Smooth muscle cell of the coronary artery (primary cell): ENCODE results near the gene FAM227A. TPM values are rescaled to one million over a fixed set of nuclear protein-coding genes. Genes with fewer than 3 reads are reported as not detected.

ENCODE experiments used
- total RNA-seq: library from RNA; depleted of rRNA; stranded (reverse); fragments of >200 nt; gene quantifications from 2 replicates; pipeline ENCODE4 v1.2.3, GENCODE V29; 2014; ENCODE audit warnings: low replicate concordance

FAM227A gene
- 0.75 and 2.2 TPM in 2 replicates for total RNA-seq

DNA sequence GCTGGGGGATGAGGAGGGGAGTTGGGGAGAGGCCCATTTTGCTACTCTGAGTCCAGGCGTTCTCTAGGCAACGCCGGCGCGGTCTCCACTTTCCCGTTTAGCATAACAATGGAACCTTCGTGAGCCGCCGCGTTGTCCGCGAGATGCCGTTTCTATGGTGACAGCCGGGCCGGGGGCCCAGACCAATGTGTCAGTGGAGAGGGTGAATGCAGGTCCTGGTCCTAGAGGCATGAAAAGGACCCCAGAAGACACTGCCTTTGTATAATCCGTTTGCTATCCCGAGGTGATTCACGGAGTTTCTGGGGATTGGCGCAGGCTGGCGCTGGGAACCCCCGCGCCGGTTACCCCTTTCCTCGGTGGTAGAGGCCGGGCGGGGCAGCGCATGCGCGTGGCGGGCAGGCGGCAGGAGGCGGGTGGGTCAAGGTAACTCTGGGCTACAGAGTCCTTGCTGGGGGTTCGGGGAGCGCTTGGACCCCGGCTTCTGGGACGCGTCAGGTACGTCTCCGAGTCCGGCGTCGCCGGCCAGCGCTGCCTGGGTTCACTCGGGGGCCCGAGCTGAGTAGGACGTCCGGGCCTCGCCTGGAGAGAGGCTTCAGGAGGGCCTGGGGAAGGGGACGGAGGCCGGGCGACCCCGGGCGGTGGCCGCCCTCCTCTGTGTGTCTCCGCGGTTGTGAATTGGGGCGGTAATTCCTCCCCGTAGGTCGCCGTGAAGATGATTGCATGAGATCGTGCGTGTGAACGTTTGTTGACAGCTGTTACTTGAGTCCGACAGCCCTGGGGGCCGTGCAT is at the start of gene FAM227A, which contains the start of gene CBY1:
FAM227A (minus strand) TSS at position 137 of the 789 bp plus-strand sequence. CDS start 6,224 bp downstream, outside the sequence.
CBY1 (plus strand) TSS at position 383 of the 789 bp plus-strand sequence. CDS start 11,417 bp downstream, outside the sequence.

GRCh38 chr22:38705235-38706100 is 49.3 kb upstream of the FAM227A start, which contains the start of gene GTPBP1:
Gene GTPBP1, plus strand, starts transcription at chr22:38705944. Its CDS starts 12 bp downstream, at chr22:38705956.

DNA sequence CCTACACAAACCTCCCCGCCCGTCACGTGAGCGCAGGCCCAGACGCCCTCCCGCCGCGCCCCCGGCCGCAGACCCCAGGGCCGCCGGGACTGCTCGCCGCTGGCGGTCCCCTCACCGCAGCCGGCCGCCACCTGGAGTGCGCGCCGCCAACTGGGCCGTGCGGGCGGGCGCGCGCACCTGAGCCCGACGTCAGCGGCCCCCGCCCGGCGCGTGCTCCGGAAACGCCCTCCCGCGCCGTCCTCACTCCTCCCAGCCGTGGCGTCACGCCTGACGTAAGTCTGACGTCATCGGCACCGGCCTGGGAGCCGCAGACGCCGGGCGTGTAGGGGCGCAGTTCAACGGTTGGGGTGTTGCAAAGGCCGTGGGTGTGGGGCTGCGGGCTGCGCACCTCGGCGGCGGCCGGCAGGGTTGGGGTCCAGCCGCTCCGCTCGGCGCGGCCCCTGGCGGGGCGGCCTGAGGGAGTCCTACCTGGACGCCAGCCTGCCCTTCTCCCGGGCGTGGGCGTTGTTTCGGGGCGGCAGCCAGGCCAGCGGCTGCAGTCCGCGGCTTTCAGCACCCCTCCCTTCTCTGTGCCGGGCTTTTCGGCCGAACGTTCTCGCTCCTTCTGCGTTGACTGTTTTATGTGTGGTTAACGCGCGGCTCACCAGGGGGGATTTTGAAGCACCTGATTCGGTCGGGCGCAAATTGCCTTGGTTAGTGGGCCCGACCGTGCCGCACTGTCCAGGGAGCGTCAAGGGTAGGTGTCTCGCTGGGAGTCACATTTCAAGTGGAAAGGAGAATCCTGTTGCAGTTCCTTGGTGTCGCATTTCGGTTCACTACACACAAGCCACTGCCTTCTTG is 44.8 kb upstream of the FAM227A start, which contains the start of gene JOSD1:
JOSD1 (minus strand) TSS at position 155 of the 840 bp plus-strand sequence. CDS start 956 bp downstream, outside the sequence.

DNA sequence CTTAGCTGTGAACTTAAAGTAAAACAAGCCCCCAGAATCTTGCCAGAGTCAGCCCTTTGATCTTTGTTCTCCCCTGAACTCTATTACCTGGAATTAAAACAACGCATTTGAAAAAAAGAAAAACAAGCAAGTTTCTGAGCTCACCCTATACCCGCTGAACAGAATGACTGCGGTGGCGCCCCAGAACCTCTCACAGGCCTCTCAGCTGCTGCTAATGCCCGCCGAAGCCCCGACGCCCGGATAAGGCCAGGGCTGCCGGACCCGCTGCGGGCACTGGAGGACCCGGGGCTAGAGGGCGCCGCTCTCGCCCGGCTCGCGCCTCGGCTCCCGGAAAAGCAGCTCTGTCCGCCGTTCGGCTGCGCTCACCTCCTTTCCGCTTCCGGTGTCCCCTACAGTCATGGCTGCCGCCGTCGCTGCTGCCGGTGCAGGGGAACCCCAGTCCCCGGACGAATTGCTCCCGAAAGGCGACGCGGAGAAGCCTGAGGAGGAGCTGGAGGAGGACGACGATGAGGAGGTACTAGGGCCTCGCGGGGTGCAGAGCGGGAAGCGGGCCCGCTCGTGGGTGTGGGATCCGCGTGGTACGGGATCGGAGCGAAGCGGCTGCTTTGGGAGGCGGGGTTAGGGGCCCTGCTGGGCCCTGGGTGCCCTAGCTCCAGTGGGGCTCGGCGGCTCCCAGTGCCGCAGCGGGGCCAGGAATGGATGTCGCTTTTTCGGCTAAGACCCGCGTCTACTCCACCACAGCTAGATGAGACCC is 25.6 kb upstream of the FAM227A start, which contains the start of gene TOMM22:
TOMM22 (plus strand) TSS at position 376 of the 754 bp plus-strand sequence; CDS start at position 398, 22 bp downstream.

GRCh38 chr22:38569972-38570778 is 86.0 kb downstream of the FAM227A start, which contains the start of gene DMC1:
Gene DMC1, minus strand, starts transcription at chr22:38570183. Its CDS starts 1,927 bp downstream, at chr22:38568256.

Other genes starting within 250 kb of the FAM227A start
- under 0.01 TPM in 1 of 2 replicates, not detected in the other for gene KCNJ4, start 201.2 kb downstream of the FAM227A start, total RNA-seq
- 37.0 and 121 TPM in 2 replicates for gene KDELR3, start 188.3 kb downstream of the FAM227A start, total RNA-seq
- 217 and 451 TPM in 2 replicates for gene DDX17, start 150.1 kb downstream of the FAM227A start, total RNA-seq
- gene DMC1, start 86.2 kb downstream of the FAM227A start, total RNA-seq = 1.1 and 3.3 TPM in 2 replicates
- 16.1 and 26.8 TPM in 2 replicates for gene CBY1, start 246 bp upstream of the FAM227A start, total RNA-seq
- 48.3 and 75.0 TPM in 2 replicates for gene TOMM22, start 25.6 kb upstream of the FAM227A start, total RNA-seq
- 31.1 and 54.8 TPM in 2 replicates for gene JOSD1, start 44.6 kb upstream of the FAM227A start, total RNA-seq
- 34.4 and 54.5 TPM in 2 replicates for gene GTPBP1, start 49.6 kb upstream of the FAM227A start, total RNA-seq
- gene SUN2, start 99.6 kb upstream of the FAM227A start, total RNA-seq = 41.9 and 65.1 TPM in 2 replicates
- gene DNAL4, start 137.8 kb upstream of the FAM227A start, total RNA-seq = 12.4 and 19.4 TPM in 2 replicates
- gene NPTXR, start 187.6 kb upstream of the FAM227A start, total RNA-seq = 0.60 and 2.0 TPM in 2 replicates
- 22.2 and 24.6 TPM in 2 replicates for gene CBX6, start 215.8 kb upstream of the FAM227A start, total RNA-seq